Measurements from ENCODE around the gene TIAM2. TPM values are rescaled to one million over a fixed set of nuclear protein-coding genes. Genes with fewer than 3 reads are reported as not detected.

Gene TIAM2
- total and polyA plus RNA-seq, 9 of the 15 experiments (the other 6 are each of a cell fraction or from before 2014, with no cell fraction given), result 0.73 to 6.5 (median 4.3) TPM

DNA sequence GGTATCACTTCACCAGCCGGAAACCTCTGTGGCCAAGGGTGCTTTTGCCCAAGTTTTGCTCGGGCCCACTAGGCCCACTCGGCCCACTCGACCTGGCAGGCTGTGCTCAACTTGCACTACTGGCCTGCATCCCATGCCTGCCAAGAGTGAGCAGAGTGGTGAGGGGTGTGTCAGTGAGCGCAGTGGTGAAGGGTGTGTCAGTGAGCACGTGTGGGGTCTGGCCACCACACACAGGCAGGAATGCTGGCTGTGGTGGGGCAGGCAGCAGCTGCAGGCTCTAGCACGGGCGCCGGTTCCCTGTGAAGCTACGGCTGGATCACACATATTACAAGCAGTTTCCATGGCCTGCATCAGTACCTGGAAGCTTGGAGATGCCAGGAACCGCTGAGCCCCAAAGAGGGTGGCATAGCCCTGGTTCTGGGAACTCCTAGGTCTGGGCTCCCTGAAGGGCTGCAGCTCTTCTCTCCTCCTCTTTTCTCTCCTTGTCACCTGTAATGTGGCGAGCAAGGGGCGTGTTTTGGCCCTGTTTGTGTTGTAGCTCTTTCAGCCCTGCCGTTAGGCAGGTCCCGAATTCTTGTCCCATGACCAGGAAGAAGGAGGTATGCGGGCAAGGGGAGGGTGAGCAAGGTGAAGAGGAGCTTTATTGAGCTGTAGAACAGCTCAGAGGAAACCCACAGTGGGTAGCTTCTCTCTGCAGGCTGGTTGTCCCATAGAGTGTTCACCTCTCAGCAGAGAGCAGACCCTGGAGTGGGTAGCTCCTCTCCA is 217.7 kb downstream of the TIAM2 start:
- H3K36me3 ChIP-seq (ENCODE audit: control insufficient read depth, insufficient read depth, low read length), result no peaks in the 10 kb centered on the region
- 0% methylated on average over 16 of the region's 16 CpGs for WGBS (ENCODE audit: insufficient coverage, low coverage, missing lambda C conversion rate)
- H3K27ac ChIP-seq (ENCODE audit: extremely low read depth, low read depth, low read length), result no peak overlapping the region
- H3K9ac ChIP-seq (ENCODE audit: insufficient read depth in 1 of 2, low read depth in 2 of 2, low read length in 2 of 2), result no peak overlapping the region
- peaks cover 48 to 64% of the 10 kb centered on the region in 2 experiments for H3K27me3 ChIP-seq (ENCODE audit: control insufficient read depth in 2 of 2, insufficient read depth in 2 of 2, low read length in 2 of 2)
- no TSS peak for BruUV-seq (replicated peaks)
- ATAC-seq (no peak), DNase-seq (ENCODE audit: extremely low read depth in 1 of 4, low spot score in 3 of 4) (no peak), FAIRE-seq (no peak)
- ChIA-PET CTCF (ENCODE audit: low intra/inter-chr PET ratio) (no interaction called here), POLR2A (interaction anchor here (0.6 kb wide), 2 partner anchors 44 to 1769 kb away, joined by 3 to 4 read pairs; no protein-coding TSS in a partner anchor)
- no peaks in the 10 kb centered on the region for H4K20me1 ChIP-seq (replicated peaks; ENCODE audit: control insufficient read depth, insufficient read depth, low read length)
- in situ Hi-C loops (cut with MboI), result no loop called here
- intact Hi-C loops (cut with micrococcal nuclease), result no loop called here
- no peaks in the 10 kb centered on the region for H3K79me2 ChIP-seq (ENCODE audit: control insufficient read depth, insufficient read depth, low read length)
- peaks cover 0 to 5% of the 10 kb centered on the region in 2 experiments; a peak in 1 of 5 replicates for H3K4me1 ChIP-seq (replicated peaks in 1 of 2; ENCODE audit: control insufficient read depth in 2 of 2, insufficient read depth in 2 of 2, low read length in 2 of 2)
- H2AFZ ChIP-seq (ENCODE audit: low read depth, low read length), result no peak overlapping the region
- H3K4me2 ChIP-seq (ENCODE audit: insufficient read depth, low read length), result no peak overlapping the region
- no peak overlapping the region for H3K4me3 ChIP-seq
- no peaks in the 10 kb centered on the region for H3K9me1 ChIP-seq (ENCODE audit: control insufficient read depth, insufficient read depth, low read length)
- TF ChIP-seq, protein P1, sequence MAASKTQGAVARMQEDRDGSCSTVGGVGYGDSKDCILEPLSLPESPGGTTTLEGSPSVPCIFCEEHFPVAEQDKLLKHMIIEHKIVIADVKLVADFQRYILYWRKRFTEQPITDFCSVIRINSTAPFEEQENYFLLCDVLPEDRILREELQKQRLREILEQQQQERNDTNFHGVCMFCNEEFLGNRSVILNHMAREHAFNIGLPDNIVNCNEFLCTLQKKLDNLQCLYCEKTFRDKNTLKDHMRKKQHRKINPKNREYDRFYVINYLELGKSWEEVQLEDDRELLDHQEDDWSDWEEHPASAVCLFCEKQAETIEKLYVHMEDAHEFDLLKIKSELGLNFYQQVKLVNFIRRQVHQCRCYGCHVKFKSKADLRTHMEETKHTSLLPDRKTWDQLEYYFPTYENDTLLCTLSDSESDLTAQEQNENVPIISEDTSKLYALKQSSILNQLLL (CRISPR knock-in tag; IDR thresholded peaks at IDR 0.05; ENCODE audit: borderline replicate concordance), result no peak
- no peak for TF ChIP-seq KAT7 (CRISPR knock-in tag; IDR thresholded peaks at IDR 0.05; ENCODE audit: borderline replicate concordance)
- TF ChIP-seq, protein P2, sequence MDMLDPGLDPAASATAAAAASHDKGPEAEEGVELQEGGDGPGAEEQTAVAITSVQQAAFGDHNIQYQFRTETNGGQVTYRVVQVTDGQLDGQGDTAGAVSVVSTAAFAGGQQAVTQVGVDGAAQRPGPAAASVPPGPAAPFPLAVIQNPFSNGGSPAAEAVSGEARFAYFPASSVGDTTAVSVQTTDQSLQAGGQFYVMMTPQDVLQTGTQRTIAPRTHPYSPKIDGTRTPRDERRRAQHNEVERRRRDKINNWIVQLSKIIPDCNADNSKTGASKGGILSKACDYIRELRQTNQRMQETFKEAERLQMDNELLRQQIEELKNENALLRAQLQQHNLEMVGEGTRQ (CRISPR knock-in tag; IDR thresholded peaks at IDR 0.05), result no peak
- TF ChIP-seq ZNF699 (CRISPR knock-in tag; IDR thresholded peaks at IDR 0.05; ENCODE audit: insufficient replicate concordance), result no peak
- no peak for TF ChIP-seq NFATC3 (IDR thresholded peaks at IDR 0.05)
- no peaks in the 10 kb centered on the region for H3K9me3 ChIP-seq (replicated peaks; ENCODE audit: control insufficient read depth, insufficient read depth, low read depth, low read length)

All from K562 (cell line).